GM19438 (cell line): ENCODE data around the gene CCDC102A.
A peak's percentile ranks its signal among the peaks of the same experiment; 100 is the strongest.
"Not testable (repeated sequence)": the region's sequence is repeated elsewhere in the genome, so short reads cannot be mapped to it uniquely, and the experiment has no call there.

Source experiments
- ATAC-seq: cut with Tn5 transposase; IDR thresholded peaks from one replicate; pipeline ENCODE4 v1.9.1; 2021; ENCODE audit warnings: low read depth; ENCODE audit not compliant: unreplicated experiment

Gene CCDC102A

GRCh38 chr16:57504491-57504890 is 31.9 kb downstream of the CCDC102A start:
- no peak for ATAC-seq

GRCh38 chr16:57504001-57504400 is 32.4 kb downstream of the CCDC102A start:
- no peak for ATAC-seq

- no peak for ATAC-seq
These were observed 33.0 kb downstream of the CCDC102A start for GRCh38 chr16:57503366-57503765.

- no peak for ATAC-seq
These were observed 34.2 kb downstream of the CCDC102A start for GRCh38 chr16:57502048-57502775.

GRCh38 chr16:57501492-57501891 is 34.9 kb downstream of the CCDC102A start:
- ATAC-seq = no peak

- no peak for ATAC-seq
These were observed 35.7 kb downstream of the CCDC102A start for GRCh38 chr16:57500578-57501111.

- not testable (repeated sequence) for ATAC-seq
These were observed 36.4 kb downstream of the CCDC102A start for GRCh38 chr16:57499941-57500340.

- ATAC-seq = no peak
These were observed 38.3 kb downstream of the CCDC102A start for GRCh38 chr16:57498031-57498430.

- ATAC-seq = no peak
These were observed 39.2 kb downstream of the CCDC102A start for GRCh38 chr16:57497121-57497520.

- ATAC-seq = no peak
These were observed 42.6 kb downstream of the CCDC102A start for GRCh38 chr16:57493767-57494166.

GRCh38 chr16:57489229-57489628 is 47.1 kb downstream of the CCDC102A start:
- ATAC-seq = no peak

GRCh38 chr16:57486858-57487834 is 49.2 kb downstream of the CCDC102A start:
- ATAC-seq = no peak

GRCh38 chr16:57485916-57486857 is 50.2 kb downstream of the CCDC102A start, which contains the start of gene DOK4:
DOK4 (minus strand) TSS chr16:57486493; CDS start chr16:57479507, 6,986 bp downstream.
- peak; percentile 92 for ATAC-seq

- no peak for ATAC-seq
These were observed 51.1 kb downstream of the CCDC102A start for GRCh38 chr16:57485091-57485915.

GRCh38 chr16:57484515-57485005 is 51.8 kb downstream of the CCDC102A start:
- ATAC-seq = no peak

- no peak for ATAC-seq
These were observed 52.5 kb downstream of the CCDC102A start for GRCh38 chr16:57483725-57484514.

- ATAC-seq = no peak
These were observed 53.4 kb downstream of the CCDC102A start for GRCh38 chr16:57482845-57483545.

GRCh38 chr16:57481421-57481820 is 55.0 kb downstream of the CCDC102A start:
- no peak for ATAC-seq
